Hepatocyte (in vitro differentiated cells): ENCODE measurements around the gene SPECC1L. TPM values are rescaled to one million over a fixed set of nuclear protein-coding genes. Genes with fewer than 3 reads are reported as not detected.

Experiments used
- DNase-seq: peaks from one replicate; pipeline ENCODE4 v3.0.0-alpha.2; 2016; ENCODE audit warnings: low spot score
- H2AFZ ChIP-seq: fragments of 200-600 bp; sonication (generic); 2 replicates; pipeline ENCODE4 v1.6.0; 2016; ENCODE audit warnings: antibody characterized with exemption, mild to moderate bottlenecking
- H3K27ac ChIP-seq: fragments of 200-600 bp; sonication (generic); 2 replicates; pipeline ENCODE4 v1.5.1; 2016; ENCODE audit warnings: mild to moderate bottlenecking
- H3K27me3 ChIP-seq: fragments of 200-600 bp; sonication (generic); 2 replicates; pipeline ENCODE4 v1.6.1; 2016
- H3K36me3 ChIP-seq: fragments of 200-600 bp; sonication (generic); replicated peaks from 2 replicates; pipeline ENCODE4 v1.5.1; 2016; ENCODE audit warnings: low read depth; ENCODE audit not compliant: insufficient read depth
- H3K4me1 ChIP-seq: fragments of 200-600 bp; sonication (generic); 2 replicates; pipeline ENCODE4 v1.5.1; 2016; ENCODE audit warnings: mild to moderate bottlenecking, moderate library complexity; ENCODE audit not compliant: insufficient read depth
- H3K4me2 ChIP-seq: fragments of 200-600 bp; sonication (generic); 2 replicates; pipeline ENCODE4 v1.6.0; 2016
- H3K4me3 ChIP-seq: fragments of 200-600 bp; sonication (generic); 2 replicates; pipeline ENCODE4 v1.5.1; 2016; ENCODE audit warnings: mild to moderate bottlenecking
- H3K79me2 ChIP-seq: fragments of 200-600 bp; sonication (generic); 2 replicates; pipeline ENCODE4 v1.6.0; 2017; ENCODE audit warnings: mild to moderate bottlenecking
- H3K9me2 ChIP-seq: fragments of 200-600 bp; sonication (generic); replicated peaks from 2 replicates; pipeline ENCODE4 v1.6.0; 2017; ENCODE audit warnings: mild to moderate bottlenecking; ENCODE audit not compliant: insufficient read depth
- H3K9me3 ChIP-seq: fragments of 200-600 bp; sonication (generic); 2 replicates; pipeline ENCODE4 v1.5.1; 2016; ENCODE audit warnings: low read depth, mild to moderate bottlenecking
- H4K20me1 ChIP-seq: fragments of 200-600 bp; sonication (generic); 2 replicates; pipeline ENCODE4 v1.6.0; 2016; ENCODE audit warnings: mild to moderate bottlenecking; ENCODE audit not compliant: insufficient read depth, poor library complexity, severe bottlenecking
- EZH2 ChIP-seq: fragments of 200-600 bp; sonication (generic); IDR thresholded peaks from 2 replicates; pipeline ENCODE4 v1.6.1; 2016; ENCODE audit warnings: antibody characterized with exemption, mild to moderate bottlenecking, borderline replicate concordance
- EZH2phosphoT487 ChIP-seq: fragments of 200-600 bp; sonication (generic); IDR thresholded peaks from one replicate; pipeline ENCODE4 v1.6.1; 2018; ENCODE audit warnings: antibody characterized with exemption, mild to moderate bottlenecking, low read depth, moderate library complexity; ENCODE audit not compliant: unreplicated experiment, severe bottlenecking
- WGBS: methylation state at CpG from one replicate; pipeline ENCODE4 v1.1.6; 2016; ENCODE audit warnings: low lambda C conversion rate; ENCODE audit errors: missing lambda C conversion rate; 5-methylcytosine and 5-hydroxymethylcytosine counted together
- polyA plus RNA-seq: library from polyadenylated mRNA; unstranded; fragments of >200 nt; fragmentation: Nextera tagmentation; extraction: Ambion mirVana; gene quantifications from 2 replicates; pipeline ENCODE4 v1.2.1, GENCODE V29; 2016
- total RNA-seq: library from RNA; depleted of rRNA; stranded (reverse); fragments of >200 nt; gene quantifications from 2 replicates; pipeline ENCODE4 v1.2.3, GENCODE V29; 2014
- TF ChIP-seq, protein P1 (sequence below): fragments of 200-600 bp; sonication (generic); IDR thresholded peaks from 2 replicates; pipeline ENCODE4 v1.5.1; 2016; ENCODE audit warnings: antibody characterized with exemption, mild to moderate bottlenecking; ENCODE audit not compliant: poor library complexity

SPECC1L gene
- total and polyA plus RNA-seq, 2 experiments from 2014 or later: 13.0 to 28.3 TPM

DNA sequence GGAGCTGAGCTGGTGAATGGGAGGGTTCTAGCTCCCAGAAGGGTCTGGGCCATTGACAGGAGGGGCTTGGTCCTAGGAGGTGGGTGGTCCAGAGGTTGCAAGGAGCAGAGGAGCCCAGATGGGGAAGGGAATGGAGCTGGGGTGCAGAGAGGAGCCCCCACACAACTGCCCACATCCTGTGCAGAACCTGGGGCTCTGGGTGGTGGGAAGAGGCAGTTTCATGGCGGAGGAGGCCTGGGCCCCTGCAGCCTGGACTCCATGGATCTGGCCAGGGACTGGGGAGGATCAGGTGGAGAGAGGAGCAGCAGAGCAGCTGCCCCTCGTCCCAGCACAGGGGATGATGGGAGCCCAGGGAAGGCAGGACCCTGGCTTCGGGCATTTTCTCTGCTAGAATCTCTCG is 155.8 kb downstream of the SPECC1L start:
- no peak overlapping the region for H3K4me3 ChIP-seq
- WGBS: 90% methylated on average over 4 of the region's 4 CpGs
- peaks cover 8% of the 10 kb centered on the region for H3K4me1 ChIP-seq
- no peaks in the 10 kb centered on the region for H3K9me2 ChIP-seq
- no peaks in the 10 kb centered on the region for H3K79me2 ChIP-seq
- H3K4me2 ChIP-seq: no peak overlapping the region
- H3K27ac ChIP-seq: no peak overlapping the region
- TF ChIP-seq EZH2 (no peak), EZH2phosphoT487 (no peak)
- TF ChIP-seq, protein P1, sequence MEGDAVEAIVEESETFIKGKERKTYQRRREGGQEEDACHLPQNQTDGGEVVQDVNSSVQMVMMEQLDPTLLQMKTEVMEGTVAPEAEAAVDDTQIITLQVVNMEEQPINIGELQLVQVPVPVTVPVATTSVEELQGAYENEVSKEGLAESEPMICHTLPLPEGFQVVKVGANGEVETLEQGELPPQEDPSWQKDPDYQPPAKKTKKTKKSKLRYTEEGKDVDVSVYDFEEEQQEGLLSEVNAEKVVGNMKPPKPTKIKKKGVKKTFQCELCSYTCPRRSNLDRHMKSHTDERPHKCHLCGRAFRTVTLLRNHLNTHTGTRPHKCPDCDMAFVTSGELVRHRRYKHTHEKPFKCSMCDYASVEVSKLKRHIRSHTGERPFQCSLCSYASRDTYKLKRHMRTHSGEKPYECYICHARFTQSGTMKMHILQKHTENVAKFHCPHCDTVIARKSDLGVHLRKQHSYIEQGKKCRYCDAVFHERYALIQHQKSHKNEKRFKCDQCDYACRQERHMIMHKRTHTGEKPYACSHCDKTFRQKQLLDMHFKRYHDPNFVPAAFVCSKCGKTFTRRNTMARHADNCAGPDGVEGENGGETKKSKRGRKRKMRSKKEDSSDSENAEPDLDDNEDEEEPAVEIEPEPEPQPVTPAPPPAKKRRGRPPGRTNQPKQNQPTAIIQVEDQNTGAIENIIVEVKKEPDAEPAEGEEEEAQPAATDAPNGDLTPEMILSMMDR: no peak
- no peak overlapping the region for H2AFZ ChIP-seq
- H3K9me3 ChIP-seq: no peaks in the 10 kb centered on the region
- no peaks in the 10 kb centered on the region for H3K36me3 ChIP-seq
- H3K27me3 ChIP-seq: peaks cover 24% of the 10 kb centered on the region
- no peaks in the 10 kb centered on the region for H4K20me1 ChIP-seq
- DNase-seq: no peak

DNA sequence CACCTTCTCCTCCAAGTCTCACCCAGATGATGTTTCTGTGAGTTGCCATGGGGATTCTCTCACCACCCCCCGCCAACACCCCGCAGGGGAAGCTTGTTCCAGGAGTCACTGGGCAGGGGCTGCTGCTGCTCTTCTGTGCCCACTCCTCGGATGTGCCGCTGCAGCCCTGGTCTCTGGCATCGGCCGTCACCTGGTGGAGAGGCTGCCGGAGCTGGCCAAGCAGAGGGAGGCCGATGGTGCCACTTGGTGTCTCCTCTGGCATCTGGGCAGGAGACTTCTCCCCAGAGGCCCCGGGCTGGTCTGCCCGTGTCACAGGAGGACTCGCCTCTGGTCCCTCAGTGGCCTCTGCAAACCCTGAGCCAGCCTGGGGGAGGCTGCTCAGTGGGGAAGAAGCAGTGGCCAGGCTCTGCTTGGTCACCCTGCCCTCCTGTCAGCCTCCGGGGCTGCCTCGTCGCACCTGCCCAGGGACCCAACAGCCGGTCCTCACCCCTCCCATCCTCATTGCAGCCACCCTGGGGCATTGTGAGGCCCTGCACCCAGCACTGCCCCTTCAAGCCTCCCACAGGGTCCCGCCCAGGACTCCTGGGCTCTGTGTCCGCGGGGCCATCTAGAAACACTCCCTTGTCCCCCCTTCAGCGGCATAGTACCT is 156.3 kb downstream of the SPECC1L start:
- 94% methylated on average over 18 of the region's 19 CpGs for WGBS
- Histone ChIP-seq H3K9me3 (no peaks in the 10 kb centered on the region), H3K9me2 (no peaks in the 10 kb centered on the region), H3K4me3 (no peak overlapping the region), H4K20me1 (no peaks in the 10 kb centered on the region), H3K4me2 (no peak overlapping the region), H3K36me3 (no peaks in the 10 kb centered on the region), H3K79me2 (no peaks in the 10 kb centered on the region), H2AFZ (no peak overlapping the region), H3K27me3 (peaks cover 24% of the 10 kb centered on the region), H3K27ac (no peak overlapping the region), H3K4me1 (peaks cover 8% of the 10 kb centered on the region)
- DNase-seq: no peak
- no peak for TF ChIP-seq EZH2phosphoT487
- no peak for TF ChIP-seq EZH2
- TF ChIP-seq, protein P1: no peak

DNA sequence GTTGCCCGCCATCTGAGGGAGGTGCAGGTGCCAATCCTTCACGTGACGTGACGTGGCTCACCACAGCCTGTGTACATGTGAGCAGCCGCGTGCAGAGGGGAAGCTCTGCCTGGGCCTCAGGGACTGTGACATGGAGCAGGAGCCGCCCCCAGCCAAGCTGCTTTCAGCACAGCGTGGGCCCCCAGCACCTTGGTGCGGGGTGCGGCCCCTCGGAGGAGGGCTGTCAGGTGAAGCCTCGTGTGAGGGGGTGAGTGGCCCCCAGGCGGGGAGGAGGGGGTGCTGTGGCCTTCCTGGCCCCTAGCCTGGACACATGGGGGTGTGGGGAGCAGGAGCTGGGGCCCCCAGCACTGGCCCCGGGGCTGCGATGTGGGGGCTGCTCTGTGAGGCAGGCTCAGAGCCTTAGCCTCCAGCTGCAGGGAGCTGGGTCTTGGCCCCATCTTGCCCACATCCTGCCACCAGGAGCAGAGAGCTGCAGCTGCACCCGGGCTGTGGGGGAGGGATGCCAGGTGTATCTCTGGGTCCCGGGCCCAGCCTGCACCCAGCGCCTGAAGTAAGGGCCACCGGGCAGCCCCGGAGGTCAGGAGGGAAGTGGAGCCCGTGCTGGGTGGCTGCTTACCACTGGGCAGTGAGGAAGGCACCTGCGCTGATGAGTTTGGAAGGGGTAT is 157.0 kb downstream of the SPECC1L start, which contains the start of gene ADORA2A:
ADORA2A (plus strand) TSS at position 100 of the 665 bp plus-strand sequence. CDS start 5,806 bp downstream, outside the sequence.
- TF ChIP-seq, protein P1: no peak
- TF ChIP-seq EZH2phosphoT487 (no peak), EZH2 (no peak)
- H3K9me3 ChIP-seq: no peaks in the 10 kb centered on the region
- H3K4me1 ChIP-seq: peaks cover 13% of the 10 kb centered on the region
- 95% methylated on average over 17 of the region's 22 CpGs for WGBS
- no peaks in the 10 kb centered on the region for H3K9me2 ChIP-seq
- no peak for DNase-seq
- H3K27ac ChIP-seq: no peak within 1 kb of the TSS
- H2AFZ ChIP-seq: no peak within 1 kb of the TSS
- H3K4me2 ChIP-seq: no peak within 1 kb of the TSS
- peaks cover 24% of the 10 kb centered on the region for H3K27me3 ChIP-seq
- H4K20me1 ChIP-seq: no peaks in the 10 kb centered on the region
- no peaks in the 10 kb centered on the region for H3K79me2 ChIP-seq
- H3K4me3 ChIP-seq: no peak within 1 kb of the TSS
- no peaks in the 10 kb centered on the region for H3K36me3 ChIP-seq
